Measurements from ENCODE around the gene CHST15.

CHST15 gene

GRCh38 chr10:124001391-124002148, 91.8 kb downstream of the CHST15 start:
- TF ChIP-seq EZH2phosphoT487 (IDR thresholded peaks at IDR 0.05; ENCODE audit: borderline replicate concordance, low read length) (no peak), CTCF (IDR thresholded peaks at IDR 0.05; ENCODE audit: low read depth, low read length, poor library complexity, severe bottlenecking) (no peak)
- H3K79me2 ChIP-seq (ENCODE audit: control insufficient read depth, low read length): no peaks in the 10 kb centered on the region
- H4K20me1 ChIP-seq (ENCODE audit: control insufficient read depth, insufficient read depth, low read depth, low read length): no peaks in the 10 kb centered on the region
- no peaks in the 10 kb centered on the region for H3K9me2 ChIP-seq (replicated peaks; ENCODE audit: control insufficient read depth, low read length)
- H3K27ac ChIP-seq (ENCODE audit: low read depth, low read length): no peak overlapping the region
- no peaks in the 10 kb centered on the region for H3K27me3 ChIP-seq (ENCODE audit: control insufficient read depth, low read length)
- peaks cover under 1% of the 10 kb centered on the region; the same call in 1 of the 2 replicates for H3K36me3 ChIP-seq (ENCODE audit: control insufficient read depth, low read length)
- H3K9me3 ChIP-seq (ENCODE audit: control insufficient read depth, insufficient read depth, low read length): no peaks in the 10 kb centered on the region
- H3K4me1 ChIP-seq (ENCODE audit: control insufficient read depth, low read length): no peaks in the 10 kb centered on the region
- H3K4me2 ChIP-seq (ENCODE audit: low read length): no peak overlapping the region
- no peak overlapping the region for H3K4me3 ChIP-seq (ENCODE audit: low read length)
- no peaks in the 10 kb centered on the region for H3F3A ChIP-seq (ENCODE audit: control insufficient read depth, insufficient read depth)

GRCh38 chr10:124000792-124001201, 92.6 kb downstream of the CHST15 start:
- Histone ChIP-seq H4K20me1 (ENCODE audit: control insufficient read depth, insufficient read depth, low read depth, low read length) (no peaks in the 10 kb centered on the region), H3F3A (ENCODE audit: control insufficient read depth, insufficient read depth) (no peaks in the 10 kb centered on the region), H3K4me3 (ENCODE audit: low read length) (no peak overlapping the region), H3K27me3 (ENCODE audit: control insufficient read depth, low read length) (no peaks in the 10 kb centered on the region), H3K27ac (ENCODE audit: low read depth, low read length) (no peak overlapping the region), H3K4me1 (ENCODE audit: control insufficient read depth, low read length) (peaks cover 4% of the 10 kb centered on the region), H3K36me3 (ENCODE audit: control insufficient read depth, low read length) (no peaks in the 10 kb centered on the region), H3K9me2 (replicated peaks; ENCODE audit: control insufficient read depth, low read length) (no peaks in the 10 kb centered on the region), H3K79me2 (ENCODE audit: control insufficient read depth, low read length) (no peaks in the 10 kb centered on the region), H3K4me2 (ENCODE audit: low read length) (no peak overlapping the region), H3K9me3 (ENCODE audit: control insufficient read depth, insufficient read depth, low read length) (no peaks in the 10 kb centered on the region)
- TF ChIP-seq CTCF (IDR thresholded peaks at IDR 0.05; ENCODE audit: low read depth, low read length, poor library complexity, severe bottlenecking) (no peak), EZH2phosphoT487 (IDR thresholded peaks at IDR 0.05; ENCODE audit: borderline replicate concordance, low read length) (no peak)

- no peak overlapping the region for H3K27ac ChIP-seq (ENCODE audit: low read depth, low read length)
- H3K27me3 ChIP-seq (ENCODE audit: control insufficient read depth, low read length): no peaks in the 10 kb centered on the region
- H3F3A ChIP-seq (ENCODE audit: control insufficient read depth, insufficient read depth): no peaks in the 10 kb centered on the region
- peaks cover 11% of the 10 kb centered on the region for H3K4me1 ChIP-seq (ENCODE audit: control insufficient read depth, low read length)
- H3K9me2 ChIP-seq (replicated peaks; ENCODE audit: control insufficient read depth, low read length): no peaks in the 10 kb centered on the region
- no peak overlapping the region for H3K4me2 ChIP-seq (ENCODE audit: low read length)
- H3K36me3 ChIP-seq (ENCODE audit: control insufficient read depth, low read length): no peaks in the 10 kb centered on the region
- H4K20me1 ChIP-seq (ENCODE audit: control insufficient read depth, insufficient read depth, low read depth, low read length): no peaks in the 10 kb centered on the region
- H3K9me3 ChIP-seq (ENCODE audit: control insufficient read depth, insufficient read depth, low read length): no peaks in the 10 kb centered on the region
- no peak for TF ChIP-seq EZH2phosphoT487 (IDR thresholded peaks at IDR 0.05; ENCODE audit: borderline replicate concordance, low read length)
- no peak for TF ChIP-seq CTCF (IDR thresholded peaks at IDR 0.05; ENCODE audit: low read depth, low read length, poor library complexity, severe bottlenecking)
- no peaks in the 10 kb centered on the region for H3K79me2 ChIP-seq (ENCODE audit: control insufficient read depth, low read length)
- no peak overlapping the region for H3K4me3 ChIP-seq (ENCODE audit: low read length)
Observed at GRCh38 chr10:123999956-124000615, 93.3 kb downstream of the CHST15 start.
